DND-41 (cell line): ENCODE measurements around the gene SPRTN.

Experiments used
- EZH2 ChIP-seq: IDR thresholded peaks from 3 replicates; pipeline ENCODE4 v1.6.1; 2012; ENCODE audit warnings: borderline replicate concordance, low read depth, mild to moderate bottlenecking, moderate library complexity, low read length, inconsistent platforms; ENCODE audit not compliant: severe bottlenecking
- TF ChIP-seq, protein P1 (sequence below): IDR thresholded peaks from 2 replicates; pipeline ENCODE4 v1.5.1; 2012; ENCODE audit warnings: borderline replicate concordance, low read length, moderate library complexity, mild to moderate bottlenecking; ENCODE audit not compliant: poor library complexity, severe bottlenecking; ENCODE audit errors: extremely low read depth

DNA sequence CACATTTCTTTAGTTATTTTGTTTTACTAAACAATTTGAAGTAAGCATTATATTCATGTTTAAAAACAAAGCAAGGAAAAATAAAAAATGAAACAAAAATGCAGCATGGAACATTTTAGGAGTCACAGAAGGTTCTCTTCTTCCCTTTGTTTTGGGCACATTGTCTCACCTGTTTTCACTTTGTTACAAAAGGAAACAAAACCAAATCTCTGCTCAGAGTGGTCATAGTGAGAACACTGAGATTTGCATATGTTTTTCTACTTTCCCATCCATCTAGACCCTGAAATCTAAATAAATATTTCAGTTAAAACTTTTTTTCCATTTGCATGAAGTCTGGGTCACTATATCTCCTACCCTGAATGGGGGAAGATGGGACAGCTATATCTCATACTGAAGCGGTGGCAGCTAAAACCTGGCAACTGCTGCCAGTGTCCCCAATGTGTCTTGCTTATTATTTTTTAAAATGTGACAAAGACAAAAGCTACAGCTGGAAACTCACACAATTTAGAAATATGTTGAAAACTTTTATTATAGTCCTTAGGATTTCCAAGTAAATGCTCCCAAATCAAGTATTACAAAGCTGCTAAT, 3.9 kb upstream of the SPRTN start:
- TF ChIP-seq, protein P1, sequence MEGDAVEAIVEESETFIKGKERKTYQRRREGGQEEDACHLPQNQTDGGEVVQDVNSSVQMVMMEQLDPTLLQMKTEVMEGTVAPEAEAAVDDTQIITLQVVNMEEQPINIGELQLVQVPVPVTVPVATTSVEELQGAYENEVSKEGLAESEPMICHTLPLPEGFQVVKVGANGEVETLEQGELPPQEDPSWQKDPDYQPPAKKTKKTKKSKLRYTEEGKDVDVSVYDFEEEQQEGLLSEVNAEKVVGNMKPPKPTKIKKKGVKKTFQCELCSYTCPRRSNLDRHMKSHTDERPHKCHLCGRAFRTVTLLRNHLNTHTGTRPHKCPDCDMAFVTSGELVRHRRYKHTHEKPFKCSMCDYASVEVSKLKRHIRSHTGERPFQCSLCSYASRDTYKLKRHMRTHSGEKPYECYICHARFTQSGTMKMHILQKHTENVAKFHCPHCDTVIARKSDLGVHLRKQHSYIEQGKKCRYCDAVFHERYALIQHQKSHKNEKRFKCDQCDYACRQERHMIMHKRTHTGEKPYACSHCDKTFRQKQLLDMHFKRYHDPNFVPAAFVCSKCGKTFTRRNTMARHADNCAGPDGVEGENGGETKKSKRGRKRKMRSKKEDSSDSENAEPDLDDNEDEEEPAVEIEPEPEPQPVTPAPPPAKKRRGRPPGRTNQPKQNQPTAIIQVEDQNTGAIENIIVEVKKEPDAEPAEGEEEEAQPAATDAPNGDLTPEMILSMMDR: no peak
- TF ChIP-seq EZH2: no peak
